SW 1271 (cell line): ENCODE measurements around the gene SLC51B.

Experiments
- DNase-seq, 2 experiments: peaks; one replicate each; lab custom pipeline; 2025; lab: John Stamatoyannopoulos, UW

Gene SLC51B

GRCh38 chr15:65100442-65100841, 55.3 kb downstream of the SLC51B start:
- no peak for DNase-seq

GRCh38 chr15:65101411-65101890, 56.3 kb downstream of the SLC51B start:
- DNase-seq = no peak

DNA sequence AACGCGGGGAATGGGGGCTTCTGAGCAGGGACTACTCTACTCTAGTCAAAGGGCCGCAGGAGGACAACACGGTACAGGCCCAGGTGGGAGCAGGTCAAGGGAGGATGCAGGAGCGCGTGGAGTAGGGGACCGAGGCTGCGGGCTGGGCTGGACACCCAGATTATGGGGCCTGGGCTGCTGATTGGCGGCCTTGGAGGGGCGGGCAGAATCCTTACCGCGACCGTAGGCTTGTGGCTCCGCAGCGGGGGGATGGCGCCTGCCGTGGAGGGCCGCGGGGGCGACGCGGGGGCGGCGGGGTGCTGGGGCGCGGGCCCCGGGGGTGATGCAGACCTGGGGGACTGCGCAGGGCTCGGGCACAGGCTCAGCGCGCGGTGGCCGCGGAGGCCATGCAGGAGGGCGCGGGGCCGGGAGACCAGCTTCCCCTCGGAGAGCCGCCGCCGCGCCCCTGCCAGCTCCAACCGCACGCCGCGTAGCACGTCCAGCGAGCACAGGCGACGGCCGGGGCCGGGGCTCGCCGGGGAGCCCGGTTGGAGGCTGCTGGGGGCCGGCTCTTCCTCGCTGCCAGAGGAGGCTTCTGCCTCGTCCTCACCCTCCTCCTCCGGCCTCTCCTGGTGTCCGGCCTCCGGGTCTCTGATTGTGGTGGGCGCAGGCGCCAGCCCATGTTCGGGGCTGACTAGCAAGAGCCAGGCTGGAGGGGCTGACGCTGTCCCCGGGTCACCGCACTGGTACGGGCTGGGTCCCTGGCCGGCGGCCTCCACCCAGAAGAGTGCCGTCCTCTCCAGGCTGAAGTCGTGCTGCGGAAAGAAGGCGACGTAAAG, 56.9 kb downstream of the SLC51B start:
- DNase-seq = no peak

DNA sequence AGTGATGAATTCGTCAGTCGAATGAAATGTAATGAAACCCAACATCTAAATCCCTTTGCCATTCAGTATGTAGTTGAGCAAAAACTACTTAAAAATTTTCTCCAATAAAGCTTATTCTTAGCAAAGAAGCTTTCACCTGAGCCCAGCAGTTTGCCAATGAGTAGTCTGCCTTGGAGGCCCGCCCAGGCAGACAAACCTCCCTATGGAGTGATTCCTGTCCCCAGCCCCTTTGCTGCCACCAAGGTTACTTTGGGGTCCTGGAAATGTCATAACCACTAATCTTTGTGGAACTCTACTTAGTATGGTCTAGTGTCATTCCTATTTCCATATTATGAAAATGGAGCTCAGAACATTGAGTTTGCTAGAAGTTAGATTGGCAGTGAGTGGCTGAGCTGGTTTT, 57.7 kb downstream of the SLC51B start:
- no peak for DNase-seq
